ENCODE data around the gene PHKB. TPM values are rescaled to one million over a fixed set of nuclear protein-coding genes. Genes with fewer than 3 reads are reported as not detected.
"Not testable (repeated sequence)": the region's sequence is repeated elsewhere in the genome, so short reads cannot be mapped to it uniquely, and the experiment has no call there.

Gene PHKB
- polyA plus RNA-seq, 2 donors = 19.5 to 21.2 TPM

DNA sequence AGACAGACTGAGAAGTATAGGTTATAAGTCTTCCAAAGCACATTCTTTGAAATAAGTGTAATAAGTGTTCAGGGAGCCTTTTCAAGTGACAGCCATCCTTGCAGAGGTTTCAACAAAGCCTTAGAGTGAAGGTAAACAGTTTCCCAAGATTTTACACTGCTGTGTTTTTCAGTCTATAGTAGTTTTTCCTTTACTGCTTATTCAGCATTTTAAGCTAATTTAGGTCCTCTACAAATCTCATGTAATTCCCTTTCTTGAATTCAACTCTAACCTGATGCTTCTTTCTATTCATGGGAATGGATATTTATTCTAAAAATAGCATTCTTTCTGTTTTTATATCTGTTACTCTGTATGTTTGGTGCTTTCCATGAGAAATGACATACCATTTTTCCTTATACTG is 211.3 kb downstream of the PHKB start:
- no peaks in the 10 kb centered on the region for H3K9me3 ChIP-seq (ENCODE audit: control insufficient read depth in 2 of 2, insufficient read depth in 1 of 2, low read depth in 1 of 2, low read length in 1 of 2)
- no peak overlapping the region for H3K4me3 ChIP-seq (ENCODE audit: low read depth in 1 of 2, low read length in 2 of 2)
- no peak overlapping the region for H3K27ac ChIP-seq (ENCODE audit: low read depth in 2 of 2, low read length in 1 of 2)
- no peaks in the 10 kb centered on the region for H3K4me1 ChIP-seq (ENCODE audit: control insufficient read depth in 2 of 2, insufficient read depth in 2 of 2, low read length in 1 of 2)
- H3K36me3 ChIP-seq (ENCODE audit: control insufficient read depth in 2 of 2, insufficient read depth in 2 of 2, low read length in 1 of 2) = peaks cover 7 to 11% of the 10 kb centered on the region in 2 donors
- H3K27me3 ChIP-seq (ENCODE audit: control insufficient read depth in 1 of 2, insufficient read depth in 2 of 2, low read length in 2 of 2) = no peaks in the 10 kb centered on the region

DNA sequence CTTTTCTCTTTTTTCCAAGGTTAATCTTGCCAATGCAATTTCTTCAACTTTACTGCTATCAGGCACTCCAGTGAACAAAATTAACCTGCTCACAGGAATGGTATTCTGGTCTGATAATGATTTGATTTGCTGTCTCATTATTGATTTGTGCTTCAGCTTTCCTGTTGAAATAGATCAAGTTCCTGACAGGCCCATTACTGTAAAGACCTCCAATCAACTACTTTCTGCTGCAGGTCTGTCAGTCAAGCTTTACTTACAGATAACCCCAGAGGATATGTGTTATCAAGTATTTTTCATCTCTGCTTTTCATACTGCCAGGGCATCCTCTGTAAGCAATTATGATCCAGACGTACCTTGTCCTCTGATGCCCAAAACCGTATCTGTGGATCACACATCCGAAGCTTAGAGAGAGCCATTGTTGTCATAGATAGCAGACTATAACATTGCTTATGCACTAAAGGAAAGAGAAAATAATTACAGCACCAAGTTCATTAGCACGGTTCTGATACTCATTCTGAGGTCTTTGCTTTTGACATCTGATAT is 215.6 kb downstream of the PHKB start:
- H3K27me3 ChIP-seq (ENCODE audit: control insufficient read depth in 1 of 2, insufficient read depth in 2 of 2, low read length in 2 of 2) = no peaks in the 10 kb centered on the region
- H3K36me3 ChIP-seq (ENCODE audit: control insufficient read depth in 2 of 2, insufficient read depth in 2 of 2, low read length in 1 of 2) = peaks cover 5 to 12% of the 10 kb centered on the region in 2 donors
- H3K27ac ChIP-seq (ENCODE audit: low read depth in 2 of 2, low read length in 1 of 2) = no peak overlapping the region
- WGBS, 2 donors = 93 to 95% methylated on average over 4 of the region's 4 CpGs
- no peak overlapping the region for H3K4me3 ChIP-seq (ENCODE audit: low read depth in 1 of 2, low read length in 2 of 2)
- H3K4me1 ChIP-seq (ENCODE audit: control insufficient read depth in 2 of 2, insufficient read depth in 2 of 2, low read length in 1 of 2) = no peaks in the 10 kb centered on the region
- no peaks in the 10 kb centered on the region for H3K9me3 ChIP-seq (ENCODE audit: control insufficient read depth in 2 of 2, insufficient read depth in 1 of 2, low read depth in 1 of 2, low read length in 1 of 2)

DNA sequence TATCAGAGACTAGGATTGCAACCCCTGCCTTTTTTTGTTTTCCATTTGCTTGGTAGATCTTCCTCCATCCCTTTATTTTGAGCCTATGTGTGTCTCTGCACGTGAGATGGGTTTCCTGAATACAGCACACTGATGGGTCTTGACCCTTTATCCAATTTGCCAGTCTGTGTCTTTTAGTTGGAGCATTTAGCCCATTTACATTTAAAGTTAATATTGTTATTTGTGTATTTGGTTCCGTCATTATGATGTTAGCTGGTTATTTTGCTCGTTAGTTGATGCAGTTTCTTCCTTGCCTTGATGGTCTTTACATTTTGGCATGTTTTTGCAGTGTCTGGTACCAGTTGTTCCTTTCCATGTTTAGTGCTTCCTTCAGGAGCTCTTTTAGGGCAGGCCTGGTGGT is 220.4 kb downstream of the PHKB start:
- 98 to 99% methylated on average over 2 to 3 of the region's 3 CpGs for WGBS, 2 donors
- H3K9me3 ChIP-seq (ENCODE audit: control insufficient read depth in 2 of 2, insufficient read depth in 1 of 2, low read depth in 1 of 2, low read length in 1 of 2); H3K27ac ChIP-seq (ENCODE audit: low read depth in 2 of 2, low read length in 1 of 2); H3K36me3 ChIP-seq (ENCODE audit: control insufficient read depth in 2 of 2, insufficient read depth in 2 of 2, low read length in 1 of 2); H3K27me3 ChIP-seq (ENCODE audit: control insufficient read depth in 1 of 2, insufficient read depth in 2 of 2, low read length in 2 of 2); H3K4me3 ChIP-seq (ENCODE audit: low read depth in 1 of 2, low read length in 2 of 2); H3K4me1 ChIP-seq (ENCODE audit: control insufficient read depth in 2 of 2, insufficient read depth in 2 of 2, low read length in 1 of 2): not testable (repeated sequence)

DNA sequence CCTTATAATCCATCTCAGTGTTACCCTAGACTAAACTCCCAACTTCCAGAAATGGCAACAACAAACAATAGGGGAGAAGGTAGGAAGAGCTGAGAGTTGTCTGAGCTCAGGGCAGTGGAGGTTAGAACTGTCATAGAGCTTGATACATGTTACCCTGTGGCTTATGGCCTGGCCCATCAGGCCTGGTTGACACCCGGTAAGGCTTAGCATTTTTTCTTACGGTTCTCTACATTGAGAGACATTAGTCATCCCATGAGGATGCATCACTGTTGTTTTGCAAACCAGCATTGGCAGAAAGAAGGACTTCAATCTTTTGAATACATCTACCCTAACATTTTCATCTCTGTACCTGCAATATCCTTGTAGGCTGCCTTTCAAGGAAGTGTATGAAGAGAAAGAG is 226.6 kb downstream of the PHKB start:
- no peak overlapping the region for H3K4me3 ChIP-seq (ENCODE audit: low read depth in 1 of 2, low read length in 2 of 2)
- H3K9me3 ChIP-seq (ENCODE audit: control insufficient read depth in 2 of 2, insufficient read depth in 1 of 2, low read depth in 1 of 2, low read length in 1 of 2) = no peaks in the 10 kb centered on the region
- H3K27me3 ChIP-seq (ENCODE audit: control insufficient read depth in 1 of 2, insufficient read depth in 2 of 2, low read length in 2 of 2) = no peaks in the 10 kb centered on the region
- WGBS, 2 donors = 81% methylated on average over 2 of the region's 2 CpGs
- peaks cover 2 to 4% of the 10 kb centered on the region in 2 donors for H3K36me3 ChIP-seq (ENCODE audit: control insufficient read depth in 2 of 2, insufficient read depth in 2 of 2, low read length in 1 of 2)
- no peak overlapping the region for H3K27ac ChIP-seq (ENCODE audit: low read depth in 2 of 2, low read length in 1 of 2)
- H3K4me1 ChIP-seq (ENCODE audit: control insufficient read depth in 2 of 2, insufficient read depth in 2 of 2, low read length in 1 of 2) = no peaks in the 10 kb centered on the region

DNA sequence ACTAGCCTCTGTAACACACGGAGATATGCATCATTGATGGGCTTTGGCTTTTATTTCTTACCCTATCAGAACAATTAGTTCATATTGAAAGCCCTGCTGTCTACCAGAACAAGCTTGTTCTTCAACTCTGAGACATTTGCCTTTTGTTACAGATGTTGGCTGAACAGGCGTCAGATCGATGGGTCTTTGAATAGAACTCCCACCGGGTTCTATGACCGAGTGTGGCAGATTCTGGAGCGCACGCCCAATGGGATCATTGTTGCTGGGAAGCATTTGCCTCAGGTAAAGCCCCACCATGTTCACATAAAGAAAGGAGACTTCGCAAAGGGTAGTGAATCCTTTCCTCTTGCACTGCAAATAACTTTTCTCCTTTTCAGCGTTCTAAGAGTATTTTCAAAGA is 232.1 kb downstream of the PHKB start:
- Histone ChIP-seq H3K36me3 (ENCODE audit: control insufficient read depth in 2 of 2, insufficient read depth in 2 of 2, low read length in 1 of 2) (peaks cover 8 to 14% of the 10 kb centered on the region in 2 donors), H3K4me3 (ENCODE audit: low read depth in 1 of 2, low read length in 2 of 2) (no peak overlapping the region)
- 92 to 97% methylated on average over 9 of the region's 9 CpGs for WGBS, 2 donors

DNA sequence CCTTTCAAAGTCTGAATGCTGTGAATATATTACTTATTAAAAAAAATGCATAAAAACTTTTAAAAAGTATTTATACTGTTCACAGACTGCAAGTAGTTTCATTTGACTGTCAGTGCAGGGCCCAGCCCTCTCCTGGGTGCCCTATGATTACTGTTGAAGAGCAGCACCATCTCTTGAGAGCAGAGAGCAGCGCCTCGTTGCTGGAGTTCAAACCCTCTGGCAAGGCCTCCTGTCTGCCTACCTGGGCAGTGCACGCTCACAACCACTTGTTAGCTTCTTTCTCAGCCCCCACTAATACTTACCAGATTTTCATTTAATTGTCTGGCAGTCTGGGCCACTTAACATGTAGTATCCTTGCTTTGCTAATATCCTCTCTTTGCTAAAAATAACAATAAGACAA is 233.4 kb downstream of the PHKB start:
- H3K4me1 ChIP-seq (ENCODE audit: control insufficient read depth in 2 of 2, insufficient read depth in 2 of 2, low read length in 1 of 2) = no peaks in the 10 kb centered on the region
- H3K9me3 ChIP-seq (ENCODE audit: control insufficient read depth in 2 of 2, insufficient read depth in 1 of 2, low read depth in 1 of 2, low read length in 1 of 2) = peaks cover 0 to 2% of the 10 kb centered on the region in 2 donors
- 92 to 95% methylated on average over 3 of the region's 3 CpGs for WGBS, 2 donors
- no peaks in the 10 kb centered on the region for H3K27me3 ChIP-seq (ENCODE audit: control insufficient read depth in 1 of 2, insufficient read depth in 2 of 2, low read length in 2 of 2)
- peaks cover 9 to 10% of the 10 kb centered on the region in 2 donors for H3K36me3 ChIP-seq (ENCODE audit: control insufficient read depth in 2 of 2, insufficient read depth in 2 of 2, low read length in 1 of 2)
- H3K27ac ChIP-seq (ENCODE audit: low read depth in 2 of 2, low read length in 1 of 2) = no peak overlapping the region
- no peak overlapping the region for H3K4me3 ChIP-seq (ENCODE audit: low read depth in 1 of 2, low read length in 2 of 2)

More for the DNA sequence above, 232.1 kb downstream of the PHKB start:
- H3K27ac ChIP-seq (ENCODE audit: low read depth in 2 of 2, low read length in 1 of 2) = no peak overlapping the region
- H3K9me3 ChIP-seq (ENCODE audit: control insufficient read depth in 2 of 2, insufficient read depth in 1 of 2, low read depth in 1 of 2, low read length in 1 of 2) = peaks cover 0 to 2% of the 10 kb centered on the region in 2 donors
- no peaks in the 10 kb centered on the region for H3K4me1 ChIP-seq (ENCODE audit: control insufficient read depth in 2 of 2, insufficient read depth in 2 of 2, low read length in 1 of 2)
- H3K27me3 ChIP-seq (ENCODE audit: control insufficient read depth in 1 of 2, insufficient read depth in 2 of 2, low read length in 2 of 2) = no peaks in the 10 kb centered on the region

DNA sequence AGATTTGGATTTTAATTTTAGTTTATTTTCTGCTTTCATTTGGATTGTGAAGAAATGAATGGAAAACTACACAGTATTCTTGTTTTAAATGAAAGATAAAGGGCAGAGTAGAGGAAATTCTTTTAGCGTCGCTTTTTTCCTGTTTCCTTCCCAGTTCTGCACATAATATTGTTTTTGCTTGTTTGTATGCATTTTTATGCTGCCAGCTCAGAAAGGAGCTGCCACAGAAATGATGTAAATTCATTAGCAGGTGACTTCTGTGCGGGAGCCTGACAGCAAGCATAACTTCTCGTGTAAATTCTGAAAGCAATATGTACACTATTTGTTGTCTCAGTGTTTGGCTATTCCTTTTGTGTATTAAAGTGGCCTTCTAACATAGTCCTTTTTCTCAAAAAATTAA is 234.6 kb downstream of the PHKB start:
- Histone ChIP-seq H3K36me3 (ENCODE audit: control insufficient read depth in 2 of 2, insufficient read depth in 2 of 2, low read length in 1 of 2) (peaks cover 9 to 10% of the 10 kb centered on the region in 2 donors), H3K4me3 (ENCODE audit: low read depth in 1 of 2, low read length in 2 of 2) (no peak overlapping the region), H3K9me3 (ENCODE audit: control insufficient read depth in 2 of 2, insufficient read depth in 1 of 2, low read depth in 1 of 2, low read length in 1 of 2) (peaks cover 0 to 2% of the 10 kb centered on the region in 2 donors), H3K4me1 (ENCODE audit: control insufficient read depth in 2 of 2, insufficient read depth in 2 of 2, low read length in 1 of 2) (no peaks in the 10 kb centered on the region), H3K27ac (ENCODE audit: low read depth in 2 of 2, low read length in 1 of 2) (no peak overlapping the region), H3K27me3 (ENCODE audit: control insufficient read depth in 1 of 2, insufficient read depth in 2 of 2, low read length in 2 of 2) (no peaks in the 10 kb centered on the region)
- 91 to 96% methylated on average over 4 of the region's 4 CpGs for WGBS, 2 donors

DNA sequence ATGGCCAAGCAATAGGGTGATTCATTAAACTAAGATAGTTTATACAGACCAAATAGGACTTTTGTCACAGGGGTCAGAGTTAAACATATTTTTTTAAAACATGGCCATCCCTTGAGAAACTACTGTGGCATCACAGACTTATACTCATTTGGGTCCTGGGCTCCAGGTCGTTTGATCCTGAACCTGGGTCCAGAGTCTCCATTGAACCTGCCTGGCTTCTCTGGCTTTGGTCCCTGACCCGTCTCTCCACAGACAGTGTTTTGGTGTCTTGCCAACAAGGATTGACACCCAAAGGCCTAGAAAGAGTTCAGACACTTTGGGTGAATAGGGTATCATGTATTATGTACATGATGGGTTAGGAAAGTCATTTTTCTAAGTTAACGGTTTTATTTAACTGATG is 236.7 kb downstream of the PHKB start:
- peaks cover 9 to 10% of the 10 kb centered on the region in 2 donors for H3K36me3 ChIP-seq (ENCODE audit: control insufficient read depth in 2 of 2, insufficient read depth in 2 of 2, low read length in 1 of 2)
- peaks cover 0 to 2% of the 10 kb centered on the region in 2 donors for H3K9me3 ChIP-seq (ENCODE audit: control insufficient read depth in 2 of 2, insufficient read depth in 1 of 2, low read depth in 1 of 2, low read length in 1 of 2)
- H3K27ac ChIP-seq (ENCODE audit: low read depth in 2 of 2, low read length in 1 of 2) = no peak overlapping the region
- no peak overlapping the region for H3K4me3 ChIP-seq (ENCODE audit: low read depth in 1 of 2, low read length in 2 of 2)
- H3K4me1 ChIP-seq (ENCODE audit: control insufficient read depth in 2 of 2, insufficient read depth in 2 of 2, low read length in 1 of 2) = no peaks in the 10 kb centered on the region
- 86 to 87% methylated on average over 3 of the region's 3 CpGs for WGBS, 2 donors
- H3K27me3 ChIP-seq (ENCODE audit: control insufficient read depth in 1 of 2, insufficient read depth in 2 of 2, low read length in 2 of 2) = no peaks in the 10 kb centered on the region

DNA sequence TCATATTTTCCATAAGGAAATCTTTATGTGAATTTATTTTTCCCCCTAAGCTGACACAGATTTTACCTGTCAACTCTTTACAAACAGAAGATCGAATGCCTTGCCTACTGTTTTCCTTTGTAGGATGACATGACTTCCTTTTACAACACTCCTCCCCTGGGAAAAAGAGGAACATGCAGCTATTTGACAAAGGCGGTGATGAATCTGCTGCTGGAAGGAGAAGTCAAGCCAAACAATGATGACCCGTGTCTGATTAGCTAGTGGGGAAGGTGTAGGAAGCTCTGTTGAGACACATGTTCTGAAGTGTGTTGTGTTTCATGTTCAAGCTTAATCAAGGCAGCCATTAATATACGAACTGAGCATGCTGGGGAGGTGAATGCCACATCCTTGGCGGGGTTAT is 238.0 kb downstream of the PHKB start:
- H3K27me3 ChIP-seq (ENCODE audit: control insufficient read depth in 1 of 2, insufficient read depth in 2 of 2, low read length in 2 of 2) = no peaks in the 10 kb centered on the region
- peaks cover 0 to 2% of the 10 kb centered on the region in 2 donors for H3K9me3 ChIP-seq (ENCODE audit: control insufficient read depth in 2 of 2, insufficient read depth in 1 of 2, low read depth in 1 of 2, low read length in 1 of 2)
- no peaks in the 10 kb centered on the region for H3K4me1 ChIP-seq (ENCODE audit: control insufficient read depth in 2 of 2, insufficient read depth in 2 of 2, low read length in 1 of 2)
- WGBS, 2 donors = 78 to 80% methylated on average over 5 of the region's 5 CpGs
- H3K36me3 ChIP-seq (ENCODE audit: control insufficient read depth in 2 of 2, insufficient read depth in 2 of 2, low read length in 1 of 2) = peaks cover 7 to 8% of the 10 kb centered on the region in 2 donors
- no peak overlapping the region for H3K27ac ChIP-seq (ENCODE audit: low read depth in 2 of 2, low read length in 1 of 2)
- no peak overlapping the region for H3K4me3 ChIP-seq (ENCODE audit: low read depth in 1 of 2, low read length in 2 of 2)

DNA sequence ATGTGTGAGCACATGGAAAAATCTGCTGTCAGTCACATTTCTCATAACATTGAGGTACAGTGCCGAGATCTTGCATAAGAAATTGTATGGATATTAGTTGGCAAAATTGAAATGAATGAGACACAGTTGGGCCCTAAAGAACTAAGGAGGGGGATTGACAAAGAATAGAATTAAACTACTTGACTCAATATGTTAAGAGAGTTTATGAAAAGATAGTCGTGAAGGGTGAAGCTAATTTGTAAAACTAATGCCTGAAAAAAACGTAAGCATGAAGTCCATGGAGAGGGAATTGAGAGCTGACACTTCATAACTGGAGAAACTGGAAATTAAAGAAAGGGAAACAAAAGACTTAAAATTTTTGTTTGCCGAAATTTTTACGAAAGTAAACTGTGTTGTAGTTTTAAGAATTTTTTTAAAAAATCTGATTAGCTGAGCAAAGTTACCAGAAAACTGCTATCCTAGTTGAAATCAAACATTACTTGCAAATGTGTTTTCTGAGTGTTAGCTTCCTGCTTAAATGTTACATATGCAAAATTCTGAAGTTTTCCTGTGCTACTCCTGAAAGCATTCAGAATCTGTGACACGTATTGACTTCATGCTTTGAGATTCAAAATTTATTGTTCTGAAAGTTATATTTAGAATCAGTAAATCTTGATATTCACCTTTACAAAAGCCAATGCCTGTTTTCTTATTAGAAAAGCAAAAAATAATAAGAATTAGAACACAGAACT is 239.9 kb downstream of the PHKB start:
- Histone ChIP-seq H3K4me3 (ENCODE audit: low read depth in 1 of 2, low read length in 2 of 2) (no peak overlapping the region), H3K36me3 (ENCODE audit: control insufficient read depth in 2 of 2, insufficient read depth in 2 of 2, low read length in 1 of 2) (peaks cover 7 to 8% of the 10 kb centered on the region in 2 donors), H3K27me3 (ENCODE audit: control insufficient read depth in 1 of 2, insufficient read depth in 2 of 2, low read length in 2 of 2) (no peaks in the 10 kb centered on the region), H3K4me1 (ENCODE audit: control insufficient read depth in 2 of 2, insufficient read depth in 2 of 2, low read length in 1 of 2) (no peaks in the 10 kb centered on the region), H3K27ac (ENCODE audit: low read depth in 2 of 2, low read length in 1 of 2) (no peak overlapping the region), H3K9me3 (ENCODE audit: control insufficient read depth in 2 of 2, insufficient read depth in 1 of 2, low read depth in 1 of 2, low read length in 1 of 2) (peaks cover 0 to 2% of the 10 kb centered on the region in 2 donors)
- WGBS, 2 donors = 75 to 84% methylated on average over 6 of the region's 6 CpGs
